A549 (cell line): ENCODE measurements around the gene CMKLR1.

ENCODE experiments used
- ELK1 ChIP-seq: fragments of 150-350 bp; IDR thresholded peaks from 2 replicates; pipeline ENCODE4 v1.6.1; 2014; ENCODE audit warnings: low read depth, mild to moderate bottlenecking, low read length
- EP300 ChIP-seq, 2 experiments: fragments of >200 bp; sonication (Bioruptor Twin); formaldehyde crosslinking; IDR thresholded peaks; 2 replicates in 1 of 2; 3 replicates in 1 of 2; pipeline ENCODE4 v1.6.1; 2016 to 2017
- TF ChIP-seq, protein P1 (sequence below): IDR thresholded peaks from 2 replicates; pipeline ENCODE4 v1.6.1; 2012

GRCh38 chr12:108312073-108312659 lies 26.9 kb downstream of the CMKLR1 start:
- TF ChIP-seq, protein P1, sequence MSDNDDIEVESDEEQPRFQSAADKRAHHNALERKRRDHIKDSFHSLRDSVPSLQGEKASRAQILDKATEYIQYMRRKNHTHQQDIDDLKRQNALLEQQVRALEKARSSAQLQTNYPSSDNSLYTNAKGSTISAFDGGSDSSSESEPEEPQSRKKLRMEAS: no peak
- TF ChIP-seq ELK1 (no peak), EP300 (IDR thresholded peaks at IDR 0.05) (no peak)
